ENCODE results near the gene DLAT.

DNA sequence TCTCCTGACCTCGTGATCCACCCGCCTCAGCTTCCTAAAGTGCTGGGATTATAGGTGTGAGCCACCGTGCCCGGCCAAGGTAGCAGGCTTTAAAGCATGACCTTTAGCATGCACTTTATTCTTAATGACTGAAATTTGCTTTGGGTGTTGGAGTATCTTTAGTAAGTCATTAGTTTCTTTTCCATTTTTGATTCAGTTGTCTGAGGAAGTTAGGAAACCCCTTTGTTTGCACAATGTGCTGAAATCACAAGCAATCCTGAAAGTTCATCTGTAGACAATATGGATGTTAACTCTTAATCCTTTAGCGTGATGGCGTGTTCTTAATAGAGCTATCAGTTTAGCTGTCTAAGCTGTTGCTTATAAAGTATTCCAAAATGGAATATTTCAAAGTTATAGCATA lies 78.2 kb downstream of the DLAT start:
- TF ChIP-seq, protein P1, sequence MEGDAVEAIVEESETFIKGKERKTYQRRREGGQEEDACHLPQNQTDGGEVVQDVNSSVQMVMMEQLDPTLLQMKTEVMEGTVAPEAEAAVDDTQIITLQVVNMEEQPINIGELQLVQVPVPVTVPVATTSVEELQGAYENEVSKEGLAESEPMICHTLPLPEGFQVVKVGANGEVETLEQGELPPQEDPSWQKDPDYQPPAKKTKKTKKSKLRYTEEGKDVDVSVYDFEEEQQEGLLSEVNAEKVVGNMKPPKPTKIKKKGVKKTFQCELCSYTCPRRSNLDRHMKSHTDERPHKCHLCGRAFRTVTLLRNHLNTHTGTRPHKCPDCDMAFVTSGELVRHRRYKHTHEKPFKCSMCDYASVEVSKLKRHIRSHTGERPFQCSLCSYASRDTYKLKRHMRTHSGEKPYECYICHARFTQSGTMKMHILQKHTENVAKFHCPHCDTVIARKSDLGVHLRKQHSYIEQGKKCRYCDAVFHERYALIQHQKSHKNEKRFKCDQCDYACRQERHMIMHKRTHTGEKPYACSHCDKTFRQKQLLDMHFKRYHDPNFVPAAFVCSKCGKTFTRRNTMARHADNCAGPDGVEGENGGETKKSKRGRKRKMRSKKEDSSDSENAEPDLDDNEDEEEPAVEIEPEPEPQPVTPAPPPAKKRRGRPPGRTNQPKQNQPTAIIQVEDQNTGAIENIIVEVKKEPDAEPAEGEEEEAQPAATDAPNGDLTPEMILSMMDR (conservative IDR thresholded peaks at IDR 0.05 in 1 of 2, IDR thresholded peaks at IDR 0.05 in 1 of 2; ENCODE audit: extremely low read depth in 1 of 2, insufficient read depth in 1 of 2, low read depth in 1 of 2, low read length in 2 of 2), result no peak
- TF ChIP-seq EZH2 (IDR thresholded peaks at IDR 0.05; ENCODE audit: borderline replicate concordance, low read length), result no peak

Measured in mammary epithelial cell (primary cell).